Heart right ventricle (tissue), 16 donors: ENCODE data around the gene RPS8. TPM values are rescaled to one million over a fixed set of nuclear protein-coding genes. Genes with fewer than 3 reads are reported as not detected.

Experiments used
- ATAC-seq, 8 donors: fragments of 200-7000 bp; cut with Tn5 transposase; one replicate each; pipeline ENCODE4 v1.9.1; 2020; ENCODE audit warnings: mild to moderate bottlenecking in 8 of 8, moderate library complexity in 8 of 8, moderate number of reproducible peaks in 1 of 8
- DNase-seq, 2 donors: peaks; one replicate each; pipeline ENCODE4 v3.0.0-alpha.2; 2020
- H3K27ac ChIP-seq, 10 donors: fragments of 200-600 bp; sonication (generic) in 2 of 10; one replicate each; pipeline versions ENCODE4 v1.5.0 to v1.8.0; 2020 to 2022; ENCODE audit warnings: mild to moderate bottlenecking in 3 of 10
- H3K27me3 ChIP-seq, 7 donors: fragments of 200-600 bp; one replicate each; pipeline ENCODE4 v1.8.0; 2021 to 2022; ENCODE audit warnings: mild to moderate bottlenecking in 2 of 7
- H3K36me3 ChIP-seq, 9 donors: fragments of 200-600 bp; sonication (generic) in 1 of 9; one replicate each; pipeline versions ENCODE4 v1.5.0 to v1.8.0; 2020 to 2022; ENCODE audit warnings: mild to moderate bottlenecking in 2 of 9
- H3K4me1 ChIP-seq, 9 donors: fragments of 200-600 bp; sonication (generic) in 1 of 9; one replicate each; pipeline versions ENCODE4 v1.5.0 to v1.8.0; 2020 to 2022; ENCODE audit warnings: mild to moderate bottlenecking in 4 of 9
- H3K4me3 ChIP-seq, 10 donors: fragments of 200-600 bp; sonication (generic) in 2 of 10; one replicate each; pipeline versions ENCODE4 v1.5.0 to v1.8.0; 2020 to 2022; ENCODE audit warnings: mild to moderate bottlenecking in 7 of 10, moderate library complexity in 2 of 10
- H3K9me3 ChIP-seq, 11 donors: fragments of 200-600 bp in 10 of 11; sonication (generic) in 2 of 11; one replicate each; pipeline versions ENCODE4 v1.5.0 to v1.8.0; 2013 to 2022; ENCODE audit warnings: mild to moderate bottlenecking in 2 of 11, control low read depth in 1 of 11, moderate library complexity in 1 of 11
- WGBS, 2 donors: extraction: QIAGEN DNeasy Blood & Tissue Kit; methylation state at CpG; one replicate each; pipeline ENCODE4 v1.1.7; 2013; ENCODE audit warnings: inconsistent platforms in 1 of 2; 5-methylcytosine and 5-hydroxymethylcytosine counted together
- intact Hi-C, 10 donors: fragments of 100-400 bp; cut with DNase I; formaldehyde crosslinking; loops; one replicate each; pipeline versions ENCODE4 v1.11.1 to v1.14.2; 2022
- long read RNA-seq, 3 donors: library from polyadenylated mRNA; unstranded; transcript quantifications; one replicate each; pipeline ENCODE4 v2.0.0, GENCODE V29; 2020 to 2021
- polyA plus RNA-seq, 2 donors: library from polyadenylated mRNA; stranded (reverse); fragments of 200-250 nt; gene quantifications; one replicate each; pipeline ENCODE4 v1.2.3, GENCODE V29; 2013
- total RNA-seq, 10 donors: library from RNA; stranded (reverse); fragmentation: NEBNext Ultra II Directional in 3 of 10; extraction: Animal tissue kit (Norgen Biotek cat#: 25700) in 3 of 10; gene quantifications; one replicate each; pipeline versions ENCODE4 v1.2.1 to v1.2.4, GENCODE V29; 2021 to 2023
- TF ChIP-seq, protein P1 (sequence below), 9 donors: fragments of 200-600 bp; sonication (generic) in 2 of 9; IDR thresholded peaks; one replicate each; pipeline versions ENCODE4 v1.5.0 to v1.8.0; 2021 to 2022; ENCODE audit warnings: antibody characterized with exemption in 9 of 9, mild to moderate bottlenecking in 5 of 9, moderate library complexity in 1 of 9
- donor health status: Arrhythmogenic right ventricular cardiomyopathy.
- donor health status: ischemic (EF 13 %, LVEDD 7.1; RV severe dilation, severe dysfunction).
- donor health status: healthy with polysubstance abuse.
- donor health status: DM: no; HTN: yes; CAD: no.
- donor health status: DM: no; HTN: no; CAD: no.
- donor health status: ischemic (EF 25% LVEDD 6.9; RV normal size, moderate dysfunction).
- donor health status: ischemic (EF 25% LVEDD 5.7; RV mildly dilated, moderate dysfunction).
- donor health status: healthy.
- donor health status: DM: yes; HTN: yes; CAD: no.
- donor health status: Ischemic cardiomyopathy.
- donor health status: ischemic (EF 35%, LVEDD 5.7; RV mildly dilated, moderate dysfunction).
- donor health status: nonischemic (EF 11% LVEDD 7.7; RV severe dilation, severe dysfunction).
- donor health status: DM: yes; HTN: yes; CAD: no.
- donor health status: PGD.
- donor health status: ischemic (EF 29% LVEDD 5.4; RV normal size, mild dysfunction).
- donor health status: nonischemic (EF 23%, LVEDD 6.1; RV moderate dilation, normal function).

The RPS8 gene
- total RNA-seq (1,000 to 10,000 TPM in 1 of 10 donors, 100 to 1,000 TPM in 9; 587 to 1,039 (median 681) TPM), polyA plus RNA-seq (1,000 to 10,000 TPM; 1,461 to 1,942 TPM)
- long read RNA-seq, donor 1, transcript RPS8-202 (6 exons, 881 nt): major isoform, 198 of 363 reads
- long read RNA-seq, donor 1, transcript RPS8-207 (5 exons, 1,115 nt): minor isoform, 30 of 363 reads
- long read RNA-seq, donor 1, partial matches to known transcripts: 125 of 363 reads
- long read RNA-seq, donor 1, other reads (novel, unspliced or antisense): 6 of 363 reads
- long read RNA-seq, donor 2, transcript RPS8-202 (6 exons, 881 nt): major isoform, 201 of 428 reads
- long read RNA-seq, donor 2, transcript RPS8-207 (5 exons, 1,115 nt): minor isoform, 46 of 428 reads
- long read RNA-seq, donor 2, partial matches to known transcripts: 171 of 428 reads
- long read RNA-seq, donor 2, other reads (novel, unspliced or antisense): 4 of 428 reads
- long read RNA-seq, donor 3, transcript RPS8-202 (6 exons, 881 nt): major isoform, 26 of 38 reads
- long read RNA-seq, donor 3, partial matches to known transcripts: 6 of 38 reads
- long read RNA-seq, donor 3, other reads (novel, unspliced or antisense): 3 of 38 reads

GRCh38 chr1:44775078-44775929 is at the start of gene RPS8:
TSS of gene RPS8 (plus strand) at chr1:44775540. CDS start at chr1:44775597, 57 bp downstream.
- ATAC-seq (peak; percentile 89 to 96 (median 94)), DNase-seq (peak; percentile 86 to 95)
- TF ChIP-seq, protein P1, sequence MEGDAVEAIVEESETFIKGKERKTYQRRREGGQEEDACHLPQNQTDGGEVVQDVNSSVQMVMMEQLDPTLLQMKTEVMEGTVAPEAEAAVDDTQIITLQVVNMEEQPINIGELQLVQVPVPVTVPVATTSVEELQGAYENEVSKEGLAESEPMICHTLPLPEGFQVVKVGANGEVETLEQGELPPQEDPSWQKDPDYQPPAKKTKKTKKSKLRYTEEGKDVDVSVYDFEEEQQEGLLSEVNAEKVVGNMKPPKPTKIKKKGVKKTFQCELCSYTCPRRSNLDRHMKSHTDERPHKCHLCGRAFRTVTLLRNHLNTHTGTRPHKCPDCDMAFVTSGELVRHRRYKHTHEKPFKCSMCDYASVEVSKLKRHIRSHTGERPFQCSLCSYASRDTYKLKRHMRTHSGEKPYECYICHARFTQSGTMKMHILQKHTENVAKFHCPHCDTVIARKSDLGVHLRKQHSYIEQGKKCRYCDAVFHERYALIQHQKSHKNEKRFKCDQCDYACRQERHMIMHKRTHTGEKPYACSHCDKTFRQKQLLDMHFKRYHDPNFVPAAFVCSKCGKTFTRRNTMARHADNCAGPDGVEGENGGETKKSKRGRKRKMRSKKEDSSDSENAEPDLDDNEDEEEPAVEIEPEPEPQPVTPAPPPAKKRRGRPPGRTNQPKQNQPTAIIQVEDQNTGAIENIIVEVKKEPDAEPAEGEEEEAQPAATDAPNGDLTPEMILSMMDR (IDR thresholded peaks at IDR 0.05): no peak
- H3K36me3 ChIP-seq: peaks cover 0 to 41% (median 24%) of the 10 kb centered on the region in 9 donors
- H3K4me3 ChIP-seq: peak within 1 kb of the TSS; percentile 51 to 98 (median 84)
- 0% methylated on average over 60 to 65 of the region's 65 CpGs for WGBS, 2 donors
- no peaks in the 10 kb centered on the region for H3K9me3 ChIP-seq
- peaks cover 2 to 43% (median 31%) of the 10 kb centered on the region in 9 donors for H3K4me1 ChIP-seq
- H3K27ac ChIP-seq: peak within 1 kb of the TSS; percentile 68 to 98 (median 96)
- intact Hi-C loops: loop anchor here in 3 of 10 donors (2.0 to 5.0 kb wide), 3 partner anchors 37 to 237 kb away; partner anchors contain the start of genes KIF2C (in 2 of the 3), HECTD3 (in 1 of the 3) and UROD (in 1 of the 3)
- H3K27me3 ChIP-seq: no peaks in the 10 kb centered on the region

GRCh38 chr1:44730741-44731512 is 44.4 kb upstream of the RPS8 start, which contains the start of gene RNU5D-1:
TSS of gene RNU5D-1 (minus strand) at chr1:44731170.
- Histone ChIP-seq H3K36me3 (no peaks in the 10 kb centered on the region), H3K27me3 (no peaks in the 10 kb centered on the region), H3K27ac (peak within 1 kb of the TSS; percentile 66 to 96 (median 89)), H3K4me3 (peak within 1 kb of the TSS in 8 of 10 donors; percentile 8 to 43 (median 28)), H3K4me1 (peaks cover 0 to 43% (median 8%) of the 10 kb centered on the region in 9 donors), H3K9me3 (no peaks in the 10 kb centered on the region)
- TF ChIP-seq, protein P1 (IDR thresholded peaks at IDR 0.05): peak; percentile 72 to 91 (median 86)
- ATAC-seq: peak; percentile 82 to 92 (median 89)
- peak; percentile 90 to 95 for DNase-seq
- 2 to 3% methylated on average over 19 of the region's 19 CpGs for WGBS, 2 donors
- intact Hi-C loops: loop anchor here in 4 of 10 donors (1.0 to 10.0 kb wide), 3 partner anchors 8 to 574 kb away; partner anchors contain the start of gene KIF2C (in 1 of the 4)

GRCh38 chr1:44733365-44733764 is 42.0 kb upstream of the RPS8 start:
- Histone ChIP-seq H3K9me3 (no peaks in the 10 kb centered on the region), H3K27me3 (no peaks in the 10 kb centered on the region), H3K4me3 (no peak overlapping the region), H3K4me1 (peaks cover 0 to 43% (median 8%) of the 10 kb centered on the region in 9 donors), H3K36me3 (no peaks in the 10 kb centered on the region), H3K27ac (peak overlapping the region in 3 of 10 donors; percentile 21 to 39 (median 27))
- TF ChIP-seq, protein P1 (IDR thresholded peaks at IDR 0.05): no peak
- WGBS, 2 donors: 30 to 43% methylated on average over 1 of the region's 1 CpG
- intact Hi-C loops: loop anchor here in 2 of 10 donors (10.0 kb wide), 1 partner anchor 571 kb away; no protein-coding TSS in a partner anchor
- peak in 1 of 2 donors; percentile 28 for DNase-seq
- ATAC-seq: no peak
